ENCODE results near the gene PCMTD2.
"Not testable (repeated sequence)": the region's sequence is repeated elsewhere in the genome, so short reads cannot be mapped to it uniquely, and the experiment has no call there.

The PCMTD2 gene

DNA sequence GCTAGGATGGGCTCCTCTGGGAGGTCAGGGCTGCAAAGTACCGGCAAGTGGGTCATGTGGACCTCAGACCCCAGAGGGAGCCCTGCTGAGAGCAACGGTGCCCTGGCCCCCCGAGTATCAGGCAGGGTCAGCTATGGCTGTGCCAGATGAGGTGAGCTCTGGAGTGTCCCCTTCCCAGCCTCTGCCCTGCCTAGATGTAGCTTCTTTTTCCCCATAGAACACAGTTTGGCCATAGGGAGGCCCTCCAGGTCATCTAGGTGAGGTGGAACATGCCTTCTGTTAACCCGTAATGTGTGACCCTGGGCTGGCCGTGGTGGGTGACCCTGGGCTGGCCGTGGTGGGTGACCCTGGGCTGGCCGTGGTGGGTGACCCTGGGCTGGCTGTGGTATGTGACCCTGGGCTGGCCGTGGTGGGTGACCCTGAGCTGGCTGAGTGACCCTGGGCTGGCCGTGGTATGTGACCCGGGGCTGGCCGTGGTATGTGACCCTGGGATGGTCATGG, 21.2 kb upstream of the PCMTD2 start:
- TF ChIP-seq POLR2A (IDR thresholded peaks at IDR 0.05; ENCODE audit: low read depth, low read length), result no peak
- TF ChIP-seq TAF1 (IDR thresholded peaks at IDR 0.05; ENCODE audit: borderline replicate concordance, low read depth, low read length), result no peak
- no peak for DNase-seq (ENCODE audit: insufficient read length)
- FAIRE-seq, result no peak

DNA sequence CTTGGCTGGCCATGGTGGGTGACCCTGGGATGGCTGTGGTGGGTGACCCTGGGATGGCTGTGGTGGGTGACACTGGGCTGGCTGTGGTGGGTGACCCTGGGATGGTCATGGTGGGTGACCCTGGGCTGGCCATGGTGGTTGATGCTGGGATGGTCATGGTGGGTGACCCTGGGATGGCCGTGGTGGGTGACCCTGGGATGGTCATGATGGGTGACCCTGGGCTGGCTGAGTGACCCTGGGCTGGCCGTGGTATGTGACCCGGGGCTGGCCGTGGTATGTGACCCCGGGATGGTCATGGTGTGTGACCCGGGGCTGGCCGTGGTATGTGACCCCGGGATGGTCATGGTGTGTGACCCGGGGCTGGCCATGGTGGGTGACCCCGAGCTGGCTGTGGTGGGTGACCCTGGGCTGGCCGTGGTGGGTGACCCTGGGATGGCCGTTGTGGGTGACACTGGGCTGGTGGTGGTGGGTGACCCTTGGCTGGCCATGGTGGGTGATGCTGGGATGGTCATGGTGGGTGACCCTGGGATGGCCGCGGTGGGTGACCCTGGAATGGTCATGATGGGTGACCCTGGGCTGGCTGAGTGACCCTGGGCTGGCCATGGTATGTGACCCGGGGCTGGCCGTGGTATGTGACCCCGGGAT, 20.5 kb upstream of the PCMTD2 start:
- DNase-seq (ENCODE audit: insufficient read length); FAIRE-seq: not testable (repeated sequence)

GRCh38 chr20:64236137-64237088, 19.1 kb upstream of the PCMTD2 start:
- TF ChIP-seq POLR2A (IDR thresholded peaks at IDR 0.05; ENCODE audit: low read depth, low read length), result no peak
- no peak for TF ChIP-seq TAF1 (IDR thresholded peaks at IDR 0.05; ENCODE audit: borderline replicate concordance, low read depth, low read length)
- no peak for TF ChIP-seq POLR2AphosphoS5 (IDR thresholded peaks at IDR 0.05; ENCODE audit: low read depth, low read length)
- DNase-seq (ENCODE audit: insufficient read length) (no peak), FAIRE-seq (no peak)

DNA sequence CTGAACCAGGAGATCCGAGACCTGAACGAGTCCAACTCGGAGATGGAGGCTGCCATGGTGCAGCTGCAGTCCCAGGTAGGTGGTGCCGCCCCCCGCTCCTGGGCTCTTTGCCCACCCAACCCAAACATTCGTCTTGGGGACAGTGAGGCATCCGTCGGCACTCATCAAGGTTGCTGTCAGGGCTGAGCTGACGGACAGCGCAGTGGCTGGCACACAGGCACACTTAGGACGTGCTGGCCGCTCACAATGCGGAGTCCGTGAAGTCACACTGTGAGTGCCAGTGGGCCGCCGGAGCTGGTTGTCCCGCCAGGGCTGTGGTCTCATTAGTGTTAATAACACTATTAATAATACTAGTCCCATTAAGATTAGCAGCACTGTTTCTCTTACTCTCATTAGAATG, 18.2 kb upstream of the PCMTD2 start:
- FAIRE-seq, result no peak
- DNase-seq (ENCODE audit: insufficient read length), result no peak
- TF ChIP-seq POLR2AphosphoS5 (IDR thresholded peaks at IDR 0.05; ENCODE audit: low read depth, low read length) (no peak), POLR2A (IDR thresholded peaks at IDR 0.05; ENCODE audit: low read depth, low read length) (no peak), TAF1 (IDR thresholded peaks at IDR 0.05; ENCODE audit: borderline replicate concordance, low read depth, low read length) (no peak)

DNA sequence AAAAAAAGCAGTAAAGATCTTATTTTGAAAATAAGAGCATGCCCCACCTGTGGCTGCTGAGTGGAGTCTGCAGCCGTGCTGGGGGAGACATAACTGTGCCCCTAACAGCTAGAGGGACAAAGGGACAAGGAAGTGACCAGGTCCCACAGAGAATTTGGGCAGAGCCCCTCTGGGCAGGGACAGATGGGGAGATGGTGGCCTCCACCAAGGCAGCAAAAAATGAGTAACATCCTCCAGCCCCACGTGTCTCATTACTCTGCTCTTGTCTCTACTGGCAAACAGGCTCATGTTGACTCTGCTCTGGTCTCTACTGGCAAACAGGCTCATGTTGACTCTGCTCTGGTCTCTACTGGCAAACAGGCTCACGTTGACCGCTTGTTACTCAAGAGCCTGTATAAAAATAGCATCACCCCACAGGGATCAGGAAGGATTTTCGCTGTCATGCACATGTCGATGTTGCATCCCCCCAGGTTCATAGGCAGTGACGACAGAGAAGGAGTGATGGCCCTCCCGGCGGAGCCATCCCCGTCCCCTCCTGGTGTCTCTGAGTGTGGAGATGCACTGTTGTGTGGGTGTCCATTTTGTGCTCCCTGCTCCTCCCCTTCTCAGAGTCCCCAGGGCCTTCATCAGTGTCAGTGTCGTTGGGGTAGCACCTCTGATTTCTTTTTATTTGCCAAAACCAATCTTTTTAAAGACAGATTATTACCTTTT, 17.3 kb upstream of the PCMTD2 start:
- DNase-seq (ENCODE audit: insufficient read length) (no peak), FAIRE-seq (peak; percentile 42)
- no peak for TF ChIP-seq POLR2AphosphoS5 (IDR thresholded peaks at IDR 0.05; ENCODE audit: low read depth, low read length)
- TF ChIP-seq TAF1 (IDR thresholded peaks at IDR 0.05; ENCODE audit: borderline replicate concordance, low read depth, low read length), result no peak
- TF ChIP-seq POLR2A (IDR thresholded peaks at IDR 0.05; ENCODE audit: low read depth, low read length), result no peak

DNA sequence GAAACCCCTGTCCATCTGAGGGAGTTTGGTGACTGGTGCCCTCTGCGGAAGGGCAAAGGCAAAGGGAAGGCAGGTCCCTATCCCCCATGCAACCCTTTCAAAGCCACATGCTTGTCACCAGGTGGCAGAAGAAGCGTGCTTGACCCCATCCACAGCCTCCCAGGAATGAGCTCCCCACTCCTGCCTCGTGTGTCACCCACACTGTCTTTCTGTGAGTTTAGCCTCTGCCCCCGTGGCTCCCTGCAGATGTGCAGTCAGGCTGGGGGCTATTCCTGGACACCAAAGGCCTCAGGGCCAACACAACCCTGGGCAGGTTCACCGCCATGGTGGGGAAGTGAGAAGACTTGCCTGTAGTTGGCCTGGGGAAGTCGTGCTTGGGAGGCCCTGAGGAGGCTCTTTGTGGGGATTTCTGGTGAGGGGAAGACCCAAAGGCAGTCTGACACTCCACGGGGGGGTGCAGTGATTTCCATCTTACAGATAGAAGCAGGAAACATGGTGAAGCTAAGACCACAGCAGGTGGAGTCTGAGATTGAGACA, 16.6 kb upstream of the PCMTD2 start:
- DNase-seq (ENCODE audit: insufficient read length) (peak; percentile 66), FAIRE-seq (peak; percentile 79)
- 0 out of 2 replicates have a peak, but pooled peaks have one; percentile 20 for TF ChIP-seq POLR2A (IDR thresholded peaks at IDR 0.05; ENCODE audit: low read depth, low read length)
- no peak for TF ChIP-seq TAF1 (IDR thresholded peaks at IDR 0.05; ENCODE audit: borderline replicate concordance, low read depth, low read length)
- TF ChIP-seq POLR2AphosphoS5 (IDR thresholded peaks at IDR 0.05; ENCODE audit: low read depth, low read length), result no peak

DNA sequence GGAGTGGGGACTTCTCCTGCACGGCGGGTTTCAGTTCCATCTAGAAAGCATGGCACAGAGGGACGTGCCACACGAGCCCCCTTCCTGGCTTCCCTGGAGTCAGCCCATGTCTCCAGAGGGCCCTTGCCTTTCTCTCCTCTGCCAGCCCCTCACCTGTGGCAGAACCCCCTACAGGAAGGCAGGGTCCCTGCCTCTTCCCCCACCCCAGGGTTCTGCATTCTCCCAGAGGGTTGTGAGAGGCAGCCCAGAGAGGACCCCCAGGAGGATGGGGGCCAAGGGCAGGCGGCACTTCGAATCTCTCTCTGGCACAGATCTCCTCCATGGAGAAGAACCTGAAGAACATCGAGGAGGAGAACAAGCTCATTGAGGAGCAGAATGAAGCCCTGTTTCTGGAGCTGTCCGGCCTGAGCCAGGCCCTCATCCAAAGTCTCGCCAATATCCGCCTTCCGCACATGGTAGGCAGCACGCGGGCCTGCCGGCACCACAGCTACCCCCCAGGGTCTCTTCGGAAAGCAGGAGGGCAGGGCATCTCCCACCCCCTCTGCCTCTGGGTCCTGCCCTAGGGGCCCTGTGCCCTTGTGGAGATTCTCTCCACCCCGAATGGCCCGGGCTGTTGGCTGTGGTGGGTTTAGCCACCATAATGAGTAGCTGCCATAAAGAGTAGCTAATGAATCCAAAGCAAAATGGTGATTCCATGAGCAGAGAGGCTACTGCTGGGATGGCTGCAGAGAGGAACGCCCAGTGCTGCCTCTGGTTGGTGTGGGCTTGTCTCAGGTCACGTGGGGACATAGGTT, 15.9 kb upstream of the PCMTD2 start:
- TF ChIP-seq TAF1 (IDR thresholded peaks at IDR 0.05; ENCODE audit: borderline replicate concordance, low read depth, low read length) (no peak), POLR2A (IDR thresholded peaks at IDR 0.05; ENCODE audit: low read depth, low read length) (no peak), POLR2AphosphoS5 (IDR thresholded peaks at IDR 0.05; ENCODE audit: low read depth, low read length) (no peak)
- DNase-seq (ENCODE audit: insufficient read length) (peak; percentile 21), FAIRE-seq (no peak)

GRCh38 chr20:64240243-64241015, 15.1 kb upstream of the PCMTD2 start:
- TF ChIP-seq POLR2A (IDR thresholded peaks at IDR 0.05; ENCODE audit: low read depth, low read length), result no peak
- no peak for TF ChIP-seq POLR2AphosphoS5 (IDR thresholded peaks at IDR 0.05; ENCODE audit: low read depth, low read length)
- TF ChIP-seq TAF1 (IDR thresholded peaks at IDR 0.05; ENCODE audit: borderline replicate concordance, low read depth, low read length), result no peak
- no peak for FAIRE-seq
- peak; percentile 10 for DNase-seq (ENCODE audit: insufficient read length)

GRCh38 chr20:64241061-64241460, 14.5 kb upstream of the PCMTD2 start:
- FAIRE-seq (no peak), DNase-seq (ENCODE audit: insufficient read length) (peak; percentile 13)
- TF ChIP-seq POLR2AphosphoS5 (IDR thresholded peaks at IDR 0.05; ENCODE audit: low read depth, low read length) (no peak), POLR2A (IDR thresholded peaks at IDR 0.05; ENCODE audit: low read depth, low read length) (no peak), TAF1 (IDR thresholded peaks at IDR 0.05; ENCODE audit: borderline replicate concordance, low read depth, low read length) (no peak)

Measured in GM12892 (cell line).